GM18951 (cell line): ENCODE data around the gene RNF130.

ENCODE experiments used
- POLR2A ChIP-seq: IDR thresholded peaks from 4 replicates; pipeline ENCODE4 v1.6.1; 2011; ENCODE audit warnings: mild to moderate bottlenecking; ENCODE audit not compliant: insufficient read length, insufficient read depth; ENCODE audit errors: extremely low read depth
- in situ Hi-C: fragments of 300-500 bp; cut with MboI; formaldehyde crosslinking; loops from one replicate; pipeline ENCODE4 v1.12.0; 2022; ENCODE audit warnings: low sequenced_read_pairs, mixed read lengths, inconsistent platforms; ENCODE audit not compliant: unreplicated experiment

The RNF130 gene

GRCh38 chr5:179918742-179919486 lies 152.6 kb downstream of the RNF130 start:
- no peak for TF ChIP-seq POLR2A
- in situ Hi-C loops, result no loop called here

- in situ Hi-C loops, result no loop called here
- no peak for TF ChIP-seq POLR2A
Observed at GRCh38 chr5:179916523-179916922, 155.0 kb downstream of the RNF130 start.

- TF ChIP-seq POLR2A, result no peak
- in situ Hi-C loops, result no loop called here
Observed at GRCh38 chr5:179915406-179915935, 156.1 kb downstream of the RNF130 start.

GRCh38 chr5:179914032-179914755 lies 157.4 kb downstream of the RNF130 start:
- TF ChIP-seq POLR2A, result no peak
- in situ Hi-C loops, result no loop called here

- in situ Hi-C loops, result no loop called here
- TF ChIP-seq POLR2A, result no peak
Observed at GRCh38 chr5:179913461-179913860, 158.1 kb downstream of the RNF130 start.

GRCh38 chr5:179912951-179913350 lies 158.6 kb downstream of the RNF130 start:
- in situ Hi-C loops, result no loop called here

GRCh38 chr5:179912386-179912785 lies 159.2 kb downstream of the RNF130 start:
- no peak for TF ChIP-seq POLR2A
- in situ Hi-C loops, result no loop called here

More at GRCh38 chr5:179912951-179913350, 158.6 kb downstream of the RNF130 start:
- TF ChIP-seq POLR2A, result no peak

- no peak for TF ChIP-seq POLR2A
- in situ Hi-C loops, result no loop called here
Observed at GRCh38 chr5:179909224-179909623, 162.3 kb downstream of the RNF130 start.

GRCh38 chr5:179908528-179908927 lies 163.0 kb downstream of the RNF130 start:
- TF ChIP-seq POLR2A, result no peak
- in situ Hi-C loops, result no loop called here

- peak; percentile 83 for TF ChIP-seq POLR2A
- in situ Hi-C loops, result no loop called here
Observed at GRCh38 chr5:179907556-179908324, 163.8 kb downstream of the RNF130 start, which contains the start of gene TBC1D9B. TBC1D9B (minus strand) TSS chr5:179907897; CDS start chr5:179907821, 76 bp downstream.

- in situ Hi-C loops, result no loop called here
- no peak for TF ChIP-seq POLR2A
Observed at GRCh38 chr5:179906795-179907555, 164.6 kb downstream of the RNF130 start.

GRCh38 chr5:179906294-179906794 lies 165.2 kb downstream of the RNF130 start:
- in situ Hi-C loops, result no loop called here
- TF ChIP-seq POLR2A, result no peak

GRCh38 chr5:179905161-179905560 lies 166.4 kb downstream of the RNF130 start:
- no peak for TF ChIP-seq POLR2A
- in situ Hi-C loops, result no loop called here
